ENCODE measurements around the gene ZNF451. TPM values are rescaled to one million over a fixed set of nuclear protein-coding genes. Genes with fewer than 3 reads are reported as not detected.
"Not testable (repeated sequence)": the region's sequence is repeated elsewhere in the genome, so short reads cannot be mapped to it uniquely, and the experiment has no call there.

The ZNF451 gene
- total and polyA plus RNA-seq, 2 donors: 12.4 to 173 TPM

GRCh38 chr6:57075092-57075491 is 14.9 kb upstream of the ZNF451 start:
- Histone ChIP-seq H3K4me1 (ENCODE audit: insufficient read depth) (no peaks in the 10 kb centered on the region), H3K36me3 (ENCODE audit: insufficient read depth) (no peaks in the 10 kb centered on the region), H3K4me3 (ENCODE audit: low read depth, low read length) (no peak overlapping the region), H3K27ac (ENCODE audit: low read depth) (no peak overlapping the region)
- DNase-seq (ENCODE audit: extremely low spot score): no peak

- no peak overlapping the region for H3K4me3 ChIP-seq (ENCODE audit: low read depth, low read length)
- H3K36me3 ChIP-seq (ENCODE audit: insufficient read depth): no peaks in the 10 kb centered on the region
- no peak overlapping the region for H3K27ac ChIP-seq (ENCODE audit: low read depth)
- DNase-seq (ENCODE audit: extremely low spot score): no peak
- 84% methylated on average over 1 of the region's 1 CpG for WGBS
- H3K4me1 ChIP-seq (ENCODE audit: insufficient read depth): no peaks in the 10 kb centered on the region
Measured at GRCh38 chr6:57078531-57079207, 11.3 kb upstream of the ZNF451 start.

- H3K36me3 ChIP-seq (ENCODE audit: insufficient read depth): no peaks in the 10 kb centered on the region
- no peak overlapping the region for H3K4me3 ChIP-seq (ENCODE audit: low read depth, low read length)
- H3K4me1 ChIP-seq (ENCODE audit: insufficient read depth): no peaks in the 10 kb centered on the region
- H3K27ac ChIP-seq (ENCODE audit: low read depth): no peak overlapping the region
- no peak for DNase-seq (ENCODE audit: extremely low spot score)
- 91% methylated on average over 2 of the region's 2 CpGs for WGBS
Measured at GRCh38 chr6:57085471-57085870, 4.5 kb upstream of the ZNF451 start.

- H3K27ac ChIP-seq (ENCODE audit: low read depth): no peak overlapping the region
- H3K4me1 ChIP-seq (ENCODE audit: insufficient read depth): peaks cover 1% of the 10 kb centered on the region
- H3K36me3 ChIP-seq (ENCODE audit: insufficient read depth): no peaks in the 10 kb centered on the region
- DNase-seq (ENCODE audit: extremely low spot score): no peak
- H3K4me3 ChIP-seq (ENCODE audit: low read depth, low read length): no peak overlapping the region
- WGBS: 95% methylated on average over 1 of the region's 1 CpG
Measured at GRCh38 chr6:57086843-57087242, 3.1 kb upstream of the ZNF451 start.

GRCh38 chr6:57087916-57088315 is 2.1 kb upstream of the ZNF451 start:
- H3K27ac ChIP-seq (ENCODE audit: low read depth): no peak overlapping the region
- WGBS: 69% methylated on average over 4 of the region's 4 CpGs
- no peak overlapping the region for H3K4me3 ChIP-seq (ENCODE audit: low read depth, low read length)
- no peaks in the 10 kb centered on the region for H3K36me3 ChIP-seq (ENCODE audit: insufficient read depth)
- no peak for DNase-seq (ENCODE audit: extremely low spot score)
- H3K4me1 ChIP-seq (ENCODE audit: insufficient read depth): peaks cover 1% of the 10 kb centered on the region

GRCh38 chr6:57089265-57089664 is 723 bp upstream of the ZNF451 start:
- H3K4me1 ChIP-seq (ENCODE audit: insufficient read depth): peaks cover 1% of the 10 kb centered on the region
- H3K27ac ChIP-seq (ENCODE audit: low read depth): no peak overlapping the region
- 52% methylated on average over 3 of the region's 3 CpGs for WGBS
- no peaks in the 10 kb centered on the region for H3K36me3 ChIP-seq (ENCODE audit: insufficient read depth)
- DNase-seq (ENCODE audit: extremely low spot score): no peak
- no peak overlapping the region for H3K4me3 ChIP-seq (ENCODE audit: low read depth, low read length)

- not testable (repeated sequence) for H3K36me3 ChIP-seq (ENCODE audit: insufficient read depth); DNase-seq (ENCODE audit: extremely low spot score); H3K27ac ChIP-seq (ENCODE audit: low read depth); H3K4me3 ChIP-seq (ENCODE audit: low read depth, low read length); H3K4me1 ChIP-seq (ENCODE audit: insufficient read depth)
- WGBS: no CpG with 5 or more reads among the region's 27 CpGs
Measured at GRCh38 chr6:57090458-57091067, 575 bp downstream of the ZNF451 start.

- not testable (repeated sequence) for H3K36me3 ChIP-seq (ENCODE audit: insufficient read depth); H3K27ac ChIP-seq (ENCODE audit: low read depth); H3K4me1 ChIP-seq (ENCODE audit: insufficient read depth); DNase-seq (ENCODE audit: extremely low spot score); H3K4me3 ChIP-seq (ENCODE audit: low read depth, low read length)
- WGBS: 63% methylated on average over 7 of the region's 7 CpGs
Measured at GRCh38 chr6:57091375-57091774, 1.4 kb downstream of the ZNF451 start.

- WGBS: 98% methylated on average over 1 of the region's 1 CpG
- DNase-seq (ENCODE audit: extremely low spot score): no peak
- Histone ChIP-seq H3K4me3 (ENCODE audit: low read depth, low read length) (no peak overlapping the region), H3K4me1 (ENCODE audit: insufficient read depth) (peaks cover 1% of the 10 kb centered on the region), H3K36me3 (ENCODE audit: insufficient read depth) (peaks cover 2% of the 10 kb centered on the region), H3K27ac (ENCODE audit: low read depth) (no peak overlapping the region)
Measured at GRCh38 chr6:57094689-57095088, 4.7 kb downstream of the ZNF451 start.

GRCh38 chr6:57097596-57097995 is 7.6 kb downstream of the ZNF451 start:
- DNase-seq (ENCODE audit: extremely low spot score): no peak
- 68% methylated on average over 1 of the region's 1 CpG for WGBS
- Histone ChIP-seq H3K4me3 (ENCODE audit: low read depth, low read length) (no peak overlapping the region), H3K27ac (ENCODE audit: low read depth) (no peak overlapping the region), H3K4me1 (ENCODE audit: insufficient read depth) (no peaks in the 10 kb centered on the region), H3K36me3 (ENCODE audit: insufficient read depth) (peaks cover 8% of the 10 kb centered on the region)

- DNase-seq (ENCODE audit: extremely low spot score): no peak
- H3K4me3 ChIP-seq (ENCODE audit: low read depth, low read length): no peak overlapping the region
- no peak overlapping the region for H3K27ac ChIP-seq (ENCODE audit: low read depth)
- H3K36me3 ChIP-seq (ENCODE audit: insufficient read depth): peaks cover 10% of the 10 kb centered on the region
- WGBS: 86% methylated on average over 3 of the region's 3 CpGs
- no peaks in the 10 kb centered on the region for H3K4me1 ChIP-seq (ENCODE audit: insufficient read depth)
Measured at GRCh38 chr6:57102976-57103375, 13.0 kb downstream of the ZNF451 start.

- H3K4me3 ChIP-seq (ENCODE audit: low read depth, low read length): no peak overlapping the region
- H3K27ac ChIP-seq (ENCODE audit: low read depth): no peak overlapping the region
- 87% methylated on average over 5 of the region's 5 CpGs for WGBS
- peaks cover 10% of the 10 kb centered on the region for H3K36me3 ChIP-seq (ENCODE audit: insufficient read depth)
- no peaks in the 10 kb centered on the region for H3K4me1 ChIP-seq (ENCODE audit: insufficient read depth)
- no peak for DNase-seq (ENCODE audit: extremely low spot score)
Measured at GRCh38 chr6:57104336-57104735, 14.3 kb downstream of the ZNF451 start.

GRCh38 chr6:57106990-57107389 is 17.0 kb downstream of the ZNF451 start:
- 100% methylated on average over 1 of the region's 1 CpG for WGBS
- Histone ChIP-seq H3K4me1 (ENCODE audit: insufficient read depth) (no peaks in the 10 kb centered on the region), H3K4me3 (ENCODE audit: low read depth, low read length) (no peak overlapping the region), H3K36me3 (ENCODE audit: insufficient read depth) (peaks cover 2% of the 10 kb centered on the region), H3K27ac (ENCODE audit: low read depth) (no peak overlapping the region)
- DNase-seq (ENCODE audit: extremely low spot score): no peak

GRCh38 chr6:57108691-57109090 is 18.7 kb downstream of the ZNF451 start:
- DNase-seq (ENCODE audit: extremely low spot score): no peak
- H3K4me3 ChIP-seq (ENCODE audit: low read depth, low read length): no peak overlapping the region
- peaks cover 2% of the 10 kb centered on the region for H3K36me3 ChIP-seq (ENCODE audit: insufficient read depth)
- H3K4me1 ChIP-seq (ENCODE audit: insufficient read depth): no peaks in the 10 kb centered on the region
- H3K27ac ChIP-seq (ENCODE audit: low read depth): no peak overlapping the region
- 61% methylated on average over 1 of the region's 1 CpG for WGBS

Data from urinary bladder (tissue), 4 donors.